Fibroblast of the conjunctiva (primary cell): Measurements from ENCODE around the gene SYNJ2BP.

Experiments
- DNase-seq: peaks from one replicate; pipeline ENCODE4 v3.0.0-alpha.2; 2010; ENCODE audit warnings: low read depth

SYNJ2BP gene

DNA sequence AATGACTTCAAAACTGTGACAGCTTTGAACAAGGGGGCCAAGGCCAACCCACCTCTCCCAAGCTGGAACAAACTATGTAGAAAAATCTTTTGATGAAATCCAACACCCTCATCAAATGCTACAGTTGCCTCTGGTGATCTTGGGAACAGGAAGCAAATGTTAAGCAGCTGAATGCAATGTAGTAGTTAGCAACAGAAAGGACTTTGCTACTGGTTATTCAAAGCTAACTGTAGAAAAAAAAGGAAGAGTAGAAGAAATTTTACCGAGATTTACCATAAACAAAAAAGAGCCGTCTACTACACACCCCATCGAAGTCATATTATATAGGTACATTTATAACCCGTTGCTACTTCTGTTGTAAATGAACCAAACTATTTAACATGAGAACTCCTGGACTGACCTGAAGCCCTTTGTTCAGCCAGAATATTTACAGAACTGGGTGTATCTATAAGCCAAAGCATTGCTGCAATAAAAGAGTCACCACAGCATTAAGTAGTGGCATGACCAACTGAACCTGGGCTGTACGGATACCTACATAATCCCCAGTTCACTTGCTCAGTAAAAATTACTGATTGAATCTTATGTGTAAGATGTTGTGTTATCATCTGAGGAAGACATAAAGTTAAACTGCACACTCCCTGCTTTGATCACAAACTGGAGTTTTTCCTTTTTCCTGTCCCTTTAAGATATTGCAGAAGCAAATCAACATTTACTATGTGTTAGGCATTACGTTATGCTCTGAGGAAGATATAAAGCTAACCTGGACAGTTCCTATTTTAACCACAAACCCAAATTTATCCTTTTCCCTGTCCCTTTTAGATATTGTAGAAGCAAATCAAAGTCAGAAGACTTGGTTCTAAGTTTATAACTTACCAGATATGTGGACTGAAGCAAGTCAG, 25.1 kb downstream of the SYNJ2BP start:
- DNase-seq: no peak

DNA sequence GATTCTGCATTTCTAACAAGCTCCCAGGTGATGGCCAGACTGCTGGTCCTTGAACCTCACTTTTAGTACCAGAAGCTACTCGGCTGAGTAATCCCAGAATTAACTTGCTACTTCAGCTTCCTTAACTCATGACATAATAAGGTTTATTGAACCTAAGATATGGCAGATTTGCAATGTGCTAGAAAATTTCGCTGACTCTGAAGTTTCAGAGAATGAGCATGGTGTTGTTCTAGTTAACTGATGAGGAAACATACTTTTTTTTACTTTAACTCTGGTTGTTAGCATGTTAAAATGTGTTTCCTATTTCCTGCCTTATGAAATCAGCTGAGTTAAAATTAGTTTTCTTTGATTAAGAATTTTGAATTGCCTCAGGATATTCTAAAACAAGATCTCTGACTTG, 34.4 kb downstream of the SYNJ2BP start:
- no peak for DNase-seq

DNA sequence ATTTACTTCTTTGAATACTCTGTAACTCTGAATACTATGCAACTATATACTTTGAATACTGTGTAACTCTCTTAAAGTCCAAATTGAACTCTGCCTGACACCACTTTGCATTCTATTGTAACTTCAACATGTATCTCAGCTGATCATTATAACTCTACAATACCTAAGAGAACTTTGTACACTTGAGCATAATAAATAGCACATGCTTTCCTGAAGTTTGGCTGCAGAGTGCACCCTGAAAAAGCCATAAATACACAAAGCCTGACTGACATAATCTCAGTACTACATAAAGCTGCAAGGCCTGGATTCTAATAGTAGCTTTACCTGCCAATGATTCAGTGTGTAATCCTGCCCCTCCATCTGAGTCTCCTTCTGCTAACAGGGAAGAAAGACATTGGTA, 36.1 kb downstream of the SYNJ2BP start:
- DNase-seq: no peak

DNA sequence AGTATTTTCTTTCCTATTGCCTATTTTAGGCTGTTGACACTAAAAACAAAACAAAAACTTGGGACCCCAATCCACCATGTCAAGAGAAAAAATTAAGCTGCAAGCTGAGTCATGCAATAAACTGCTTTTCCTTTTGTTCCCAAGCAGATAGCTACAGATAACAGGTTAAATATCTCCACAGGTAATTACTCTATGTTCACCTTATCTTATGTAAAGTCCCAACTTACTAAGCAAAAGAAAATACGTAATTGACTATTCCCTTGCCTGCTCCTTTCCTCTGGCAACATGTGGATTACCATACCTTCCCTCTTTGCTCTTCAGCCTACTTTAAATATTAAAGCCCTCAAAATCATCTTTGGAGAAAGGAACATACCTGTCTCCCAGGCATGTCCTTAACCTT, 38.2 kb downstream of the SYNJ2BP start:
- DNase-seq: no peak
